ENCODE data around the gene MAP2.

GRCh38 chr2:209694748-209695147 is 270.9 kb downstream of the MAP2 start:
- TF ChIP-seq POLR2A (IDR thresholded peaks at IDR 0.05; ENCODE audit: low read depth, low read length) (no peak), POLR2AphosphoS5 (IDR thresholded peaks at IDR 0.05; ENCODE audit: low read depth, low read length) (no peak), TAF1 (IDR thresholded peaks at IDR 0.05; ENCODE audit: borderline replicate concordance, low read depth, low read length) (no peak)
